Neural progenitor cell (in vitro differentiated cells): ENCODE data around the gene ATP5IF1.

ENCODE experiments used
- CTCF ChIP-seq: fragments of 200-600 bp; sonication (generic); IDR thresholded peaks from 2 replicates; pipeline ENCODE4 v1.5.1; 2017; ENCODE audit warnings: antibody characterized with exemption, mild to moderate bottlenecking
- EZH2phosphoT487 ChIP-seq: fragments of 200-600 bp; sonication (generic); IDR thresholded peaks from 2 replicates; pipeline ENCODE4 v1.6.1; 2017; ENCODE audit warnings: antibody characterized with exemption

- TF ChIP-seq EZH2phosphoT487 (no peak), CTCF (no peak)
Measured at GRCh38 chr1:28278763-28279162, 42.8 kb downstream of the ATP5IF1 start.
